Uterus (tissue), 4 donors: ENCODE results near the gene ERC2. TPM values are rescaled to one million over a fixed set of nuclear protein-coding genes. Genes with fewer than 3 reads are reported as not detected.

Experiments used
- DNase-seq, 2 donors: peaks; one replicate each; pipeline ENCODE4 v3.0.0-alpha.2; 2019 to 2020
- H3K27ac ChIP-seq, 2 donors: fragments of 200-600 bp; sonication (generic); 1 replicate in 1 of 2; 2 replicates in 1 of 2; pipeline ENCODE4 v1.5.1; 2016 to 2018
- H3K27me3 ChIP-seq, 2 donors: fragments of 200-600 bp; sonication (generic); one replicate each; pipeline ENCODE4 v1.5.1; 2018 to 2019; ENCODE audit warnings: control low read depth in 1 of 2
- H3K36me3 ChIP-seq, 2 donors: fragments of 200-600 bp; sonication (generic); one replicate each; pipeline ENCODE4 v1.5.1; 2019; ENCODE audit warnings: control low read depth in 1 of 2
- H3K4me1 ChIP-seq, 2 donors: fragments of 200-600 bp; sonication (generic); one replicate each; pipeline ENCODE4 v1.5.1; 2018 to 2019; ENCODE audit warnings: control low read depth in 1 of 2
- H3K4me3 ChIP-seq, 2 donors: fragments of 200-600 bp; sonication (generic); 1 replicate in 1 of 2; 2 replicates in 1 of 2; pipeline ENCODE4 v1.5.1; 2018 to 2019; ENCODE audit warnings: mild to moderate bottlenecking in 1 of 2
- H3K9me3 ChIP-seq, 2 donors: fragments of 200-600 bp; sonication (generic); one replicate each; pipeline ENCODE4 v1.5.1; 2019; ENCODE audit warnings: control low read depth in 1 of 2
- CTCF ChIP-seq, 4 experiments: fragments of 200-600 bp in 2 of 4; fragments of 450-650 bp in 2 of 4; sonication (generic) in 2 of 4; IDR thresholded peaks; one replicate each; pipeline ENCODE4 v1.5.1; 2016 to 2019; ENCODE audit warnings: antibody characterized with exemption in 4 of 4, mild to moderate bottlenecking in 2 of 4, moderate library complexity in 1 of 4
- POLR2A ChIP-seq, 2 donors: fragments of 450-650 bp; IDR thresholded peaks; one replicate each; pipeline ENCODE4 v1.6.1; 2016; ENCODE audit warnings: antibody characterized with exemption in 2 of 2, mild to moderate bottlenecking in 1 of 2, moderate library complexity in 1 of 2
- intact Hi-C: fragments of 100-400 bp; cut with DNase I; formaldehyde crosslinking; loops from one replicate; pipeline ENCODE4 v1.15.1; 2023; ENCODE audit warnings: low total_unique reads
- total RNA-seq, 4 donors: library from RNA; depleted of rRNA in 3 of 4; stranded (reverse); fragments of >200 nt in 3 of 4; gene quantifications; one replicate each; pipeline versions ENCODE4 v1.1.0 to v1.2.4, GENCODE V29; 2014 to 2023
- donor health status: DM: yes; HTN: yes; CAD: no.

Gene ERC2
- total RNA-seq, 4 donors from 2014 or later, result 1.7 to 5.5 TPM; not detected in 2

GRCh38 chr3:56410576-56410975, 57.7 kb downstream of the ERC2 start:
- Histone ChIP-seq H3K4me3 (no peak overlapping the region), H3K27ac (no peak overlapping the region), H3K4me1 (no peaks in the 10 kb centered on the region), H3K36me3 (no peaks in the 10 kb centered on the region), H3K9me3 (no peaks in the 10 kb centered on the region), H3K27me3 (no peaks in the 10 kb centered on the region)
- no peak for DNase-seq
- no peak for TF ChIP-seq POLR2A (IDR thresholded peaks at IDR 0.05)
- TF ChIP-seq CTCF (IDR thresholded peaks at IDR 0.05), result no peak
- intact Hi-C loops, result no loop called here

GRCh38 chr3:56409790-56410189, 58.5 kb downstream of the ERC2 start:
- H3K9me3 ChIP-seq, result no peaks in the 10 kb centered on the region
- H3K4me1 ChIP-seq, result no peaks in the 10 kb centered on the region
- no peak for DNase-seq
- H3K4me3 ChIP-seq, result no peak overlapping the region
- no peaks in the 10 kb centered on the region for H3K36me3 ChIP-seq
- H3K27me3 ChIP-seq, result no peaks in the 10 kb centered on the region
- no peak for TF ChIP-seq POLR2A (IDR thresholded peaks at IDR 0.05)
- TF ChIP-seq CTCF (IDR thresholded peaks at IDR 0.05), result no peak
- no peak overlapping the region for H3K27ac ChIP-seq
- intact Hi-C loops, result no loop called here

- Histone ChIP-seq H3K4me3 (no peak overlapping the region), H3K9me3 (no peaks in the 10 kb centered on the region), H3K36me3 (no peaks in the 10 kb centered on the region), H3K4me1 (no peaks in the 10 kb centered on the region), H3K27ac (no peak overlapping the region), H3K27me3 (no peaks in the 10 kb centered on the region)
- DNase-seq, result no peak
- intact Hi-C loops, result no loop called here
- TF ChIP-seq CTCF (IDR thresholded peaks at IDR 0.05), result no peak
- TF ChIP-seq POLR2A (IDR thresholded peaks at IDR 0.05), result no peak
Measured at GRCh38 chr3:56408761-56409196, 59.5 kb downstream of the ERC2 start.

GRCh38 chr3:56406826-56407515, 61.3 kb downstream of the ERC2 start:
- Histone ChIP-seq H3K9me3 (no peaks in the 10 kb centered on the region), H3K27ac (no peak overlapping the region), H3K27me3 (no peaks in the 10 kb centered on the region), H3K4me1 (no peaks in the 10 kb centered on the region), H3K4me3 (no peak overlapping the region), H3K36me3 (no peaks in the 10 kb centered on the region)
- intact Hi-C loops, result no loop called here
- TF ChIP-seq POLR2A (IDR thresholded peaks at IDR 0.05) (no peak), CTCF (IDR thresholded peaks at IDR 0.05) (no peak)
- no peak for DNase-seq

DNA sequence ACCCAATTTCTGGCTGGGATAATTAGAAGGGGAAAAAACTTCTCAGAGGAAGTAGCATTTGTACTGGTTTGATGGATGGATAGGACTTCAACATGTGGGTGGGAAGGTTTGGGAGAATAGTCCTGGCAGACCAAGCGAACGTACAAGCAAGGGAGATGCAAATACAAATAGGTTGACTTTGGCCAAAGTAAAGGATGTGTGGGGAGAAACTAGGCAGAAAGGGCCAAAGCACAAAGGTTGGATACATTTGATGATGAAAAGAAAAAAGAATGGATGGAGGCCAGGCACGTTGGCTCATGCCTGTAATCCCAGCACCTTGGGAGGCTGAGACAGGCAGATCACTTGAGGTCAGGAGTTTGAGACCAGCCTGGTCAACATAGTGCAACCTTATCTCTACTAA, 63.4 kb downstream of the ERC2 start:
- H3K36me3 ChIP-seq, result no peaks in the 10 kb centered on the region
- no peaks in the 10 kb centered on the region for H3K9me3 ChIP-seq
- H3K27me3 ChIP-seq, result no peaks in the 10 kb centered on the region
- no peaks in the 10 kb centered on the region for H3K4me1 ChIP-seq
- H3K27ac ChIP-seq, result no peak overlapping the region
- intact Hi-C loops, result no loop called here
- TF ChIP-seq CTCF (IDR thresholded peaks at IDR 0.05), result no peak
- no peak for TF ChIP-seq POLR2A (IDR thresholded peaks at IDR 0.05)
- no peak overlapping the region for H3K4me3 ChIP-seq
- DNase-seq, result no peak
